ENCODE results near the gene ST6GAL2.

The ST6GAL2 gene

GRCh38 chr2:106864051-106864450 lies 21.9 kb downstream of the ST6GAL2 start:
- no peak for DNase-seq (ENCODE audit: low read depth in 3 of 3)

GRCh38 chr2:106863387-106863786 lies 22.6 kb downstream of the ST6GAL2 start:
- no peak for DNase-seq (ENCODE audit: low read depth in 3 of 3)

GRCh38 chr2:106859498-106859897 lies 26.5 kb downstream of the ST6GAL2 start:
- no peak for DNase-seq (ENCODE audit: low read depth in 3 of 3)

GRCh38 chr2:106858810-106859209 lies 27.2 kb downstream of the ST6GAL2 start:
- no peak for DNase-seq (ENCODE audit: low read depth in 3 of 3)

GRCh38 chr2:106857882-106858478 lies 28.0 kb downstream of the ST6GAL2 start:
- no peak for DNase-seq (ENCODE audit: low read depth in 3 of 3)

GRCh38 chr2:106853631-106854030 lies 32.3 kb downstream of the ST6GAL2 start:
- DNase-seq (ENCODE audit: low read depth in 3 of 3): no peak

GRCh38 chr2:106851881-106852501 lies 34.0 kb downstream of the ST6GAL2 start:
- no peak for DNase-seq (ENCODE audit: low read depth in 3 of 3)

- DNase-seq (ENCODE audit: low read depth in 3 of 3): no peak
Measured at GRCh38 chr2:106851087-106851874, 34.7 kb downstream of the ST6GAL2 start.

- DNase-seq (ENCODE audit: low read depth in 3 of 3): no peak
Measured at GRCh38 chr2:106849253-106849652, 36.7 kb downstream of the ST6GAL2 start.

- no peak for DNase-seq (ENCODE audit: low read depth in 3 of 3)
Measured at GRCh38 chr2:106847366-106847765, 38.6 kb downstream of the ST6GAL2 start.

GRCh38 chr2:106845716-106846115 lies 40.3 kb downstream of the ST6GAL2 start:
- DNase-seq (ENCODE audit: low read depth in 3 of 3): no peak

GRCh38 chr2:106843910-106844250 lies 42.1 kb downstream of the ST6GAL2 start:
- DNase-seq (ENCODE audit: low read depth in 3 of 3): no peak

GRCh38 chr2:106843001-106843909 lies 42.7 kb downstream of the ST6GAL2 start:
- no peak for DNase-seq (ENCODE audit: low read depth in 3 of 3)

- no peak for DNase-seq (ENCODE audit: low read depth in 3 of 3)
Measured at GRCh38 chr2:106841886-106842645, 43.9 kb downstream of the ST6GAL2 start.

GRCh38 chr2:106840818-106841217 lies 45.1 kb downstream of the ST6GAL2 start:
- DNase-seq (ENCODE audit: low read depth in 3 of 3): no peak

- no peak for DNase-seq (ENCODE audit: low read depth in 3 of 3)
Measured at GRCh38 chr2:106839849-106840595, 45.9 kb downstream of the ST6GAL2 start.

GRCh38 chr2:106833256-106833655 lies 52.7 kb downstream of the ST6GAL2 start:
- no peak for DNase-seq (ENCODE audit: low read depth in 3 of 3)

- no peak for DNase-seq (ENCODE audit: low read depth in 3 of 3)
Measured at GRCh38 chr2:106831816-106832569, 54.0 kb downstream of the ST6GAL2 start.

GRCh38 chr2:106831241-106831640 lies 54.7 kb downstream of the ST6GAL2 start:
- no peak for DNase-seq (ENCODE audit: low read depth in 3 of 3)

GRCh38 chr2:106830191-106830590 lies 55.8 kb downstream of the ST6GAL2 start:
- no peak for DNase-seq (ENCODE audit: low read depth in 3 of 3)
